ENCODE measurements around the gene SPATA20.

Gene SPATA20

GRCh38 chr17:50499721-50500120 is 47.3 kb upstream of the SPATA20 start:
- TF ChIP-seq ZBTB7A (IDR thresholded peaks at IDR 0.05; ENCODE audit: low read depth) (no peak), EGR1 (IDR thresholded peaks at IDR 0.05) (no peak), TAF1 (IDR thresholded peaks at IDR 0.05; ENCODE audit: low read depth) (no peak), CEBPB (IDR thresholded peaks at IDR 0.05) (no peak), YY1 (IDR thresholded peaks at IDR 0.05; ENCODE audit: low read depth) (no peak), NFIC (IDR thresholded peaks at IDR 0.05) (no peak), FOXM1 (IDR thresholded peaks at IDR 0.05; ENCODE audit: borderline replicate concordance, low read depth) (no peak), EP300 (IDR thresholded peaks at IDR 0.05; ENCODE audit: borderline replicate concordance) (no peak), RAD21 (IDR thresholded peaks at IDR 0.05; ENCODE audit: low read depth) (no peak), MAX (IDR thresholded peaks at IDR 0.05) (no peak), TCF12 (IDR thresholded peaks at IDR 0.05; ENCODE audit: low read depth) (no peak), REST (IDR thresholded peaks at IDR 0.05; ENCODE audit: low read depth) (no peak), CREB1 (IDR thresholded peaks at IDR 0.05; ENCODE audit: low read depth) (no peak), TEAD4 (IDR thresholded peaks at IDR 0.05) (no peak), USF1 (IDR thresholded peaks at IDR 0.05) (no peak)

- TF ChIP-seq EP300 (IDR thresholded peaks at IDR 0.05; ENCODE audit: borderline replicate concordance) (no peak), RAD21 (IDR thresholded peaks at IDR 0.05; ENCODE audit: low read depth) (peak; percentile 39; the same call in 1 of the 2 replicates)
Measured at GRCh38 chr17:50501054-50501453, 45.9 kb upstream of the SPATA20 start.

GRCh38 chr17:50502301-50502990 is 44.5 kb upstream of the SPATA20 start:
- TF ChIP-seq TEAD4 (IDR thresholded peaks at IDR 0.05) (no peak), REST (IDR thresholded peaks at IDR 0.05; ENCODE audit: low read depth) (no peak), TAF1 (IDR thresholded peaks at IDR 0.05; ENCODE audit: low read depth) (no peak), MAX (IDR thresholded peaks at IDR 0.05) (no peak), FOXM1 (IDR thresholded peaks at IDR 0.05; ENCODE audit: borderline replicate concordance, low read depth) (no peak), RAD21 (IDR thresholded peaks at IDR 0.05; ENCODE audit: low read depth) (no peak), ZBTB7A (IDR thresholded peaks at IDR 0.05; ENCODE audit: low read depth) (no peak)

- no peak for TF ChIP-seq MAX (IDR thresholded peaks at IDR 0.05)
- no peak for TF ChIP-seq CREB1 (IDR thresholded peaks at IDR 0.05; ENCODE audit: low read depth)
- TF ChIP-seq TEAD4 (IDR thresholded peaks at IDR 0.05): no peak
- no peak for TF ChIP-seq REST (IDR thresholded peaks at IDR 0.05; ENCODE audit: low read depth)
- no peak for TF ChIP-seq EGR1 (IDR thresholded peaks at IDR 0.05)
- TF ChIP-seq YY1 (IDR thresholded peaks at IDR 0.05; ENCODE audit: low read depth): no peak
- TF ChIP-seq TCF12 (IDR thresholded peaks at IDR 0.05; ENCODE audit: low read depth): no peak
Measured at GRCh38 chr17:50505591-50506130, 41.3 kb upstream of the SPATA20 start.

GRCh38 chr17:50506298-50506697 is 40.7 kb upstream of the SPATA20 start:
- TF ChIP-seq CREB1 (IDR thresholded peaks at IDR 0.05; ENCODE audit: low read depth) (no peak), NFIC (IDR thresholded peaks at IDR 0.05) (no peak), TEAD4 (IDR thresholded peaks at IDR 0.05) (no peak), FOXM1 (IDR thresholded peaks at IDR 0.05; ENCODE audit: borderline replicate concordance, low read depth) (no peak), ZBTB7A (IDR thresholded peaks at IDR 0.05; ENCODE audit: low read depth) (no peak), RAD21 (IDR thresholded peaks at IDR 0.05; ENCODE audit: low read depth) (no peak), EP300 (IDR thresholded peaks at IDR 0.05; ENCODE audit: borderline replicate concordance) (no peak), MAX (IDR thresholded peaks at IDR 0.05) (no peak), YY1 (IDR thresholded peaks at IDR 0.05; ENCODE audit: low read depth) (no peak)
